HepG2 (cell line): ENCODE data around the gene SEC16A. TPM values are rescaled to one million over a fixed set of nuclear protein-coding genes. Genes with fewer than 3 reads are reported as not detected.

Experiments
- BORCS8-MEF2B ChIP-seq: sonication (generic); formaldehyde crosslinking; IDR thresholded peaks from 2 replicates; pipeline ENCODE4 v1.8.0; 2022; ENCODE audit warnings: mild to moderate bottlenecking, missing genetic modification reagents
- FOXP1 ChIP-seq, 2 experiments: fragments of 450-650 bp in 1 of 2; IDR thresholded peaks; 2 replicates each; pipeline ENCODE4 v1.6.1; 2017 to 2018; ENCODE audit warnings: antibody characterized with exemption in 1 of 2
- KDM3A ChIP-seq: IDR thresholded peaks from 2 replicates; pipeline ENCODE4 v1.6.1; 2018; ENCODE audit warnings: low read depth, missing compliant biosample characterization
- NFKBIZ ChIP-seq: IDR thresholded peaks from 2 replicates; pipeline ENCODE4 v1.6.1; 2018; ENCODE audit warnings: missing genetic modification reagents, missing compliant biosample characterization
- ZNF431 ChIP-seq: sonication (generic); formaldehyde crosslinking; IDR thresholded peaks from 2 replicates; pipeline ENCODE4 v1.9.0; 2022; ENCODE audit warnings: missing genetic modification reagents, low read depth, mild to moderate bottlenecking, borderline replicate concordance
- polyA plus RNA-seq, 8 experiments: library from polyadenylated mRNA; depleted of rRNA in 3 of 8; stranded (reverse) in 7 of 8; unstranded in 1 of 8; fragments of >200 nt; fragmentation: Illumina TruSeq in 4 of 8; extraction: Trizol in 4 of 8; gene quantifications; 2 replicates each; pipeline versions ENCODE4 v1.2.1 to v1.2.3, GENCODE V29; 2011 to 2016; ENCODE audit warnings: low read depth in 4 of 8, missing spikeins in 1 of 8, mixed read lengths in 1 of 8; ENCODE audit not compliant: insufficient read depth in 1 of 8
- total RNA-seq, 5 experiments: library from RNA; depleted of rRNA; stranded (reverse); fragments of >200 nt; fragmentation: Illumina TruSeq; extraction: Trizol; gene quantifications; 2 replicates each; pipeline ENCODE4 v1.2.3, GENCODE V29; 2016; ENCODE audit warnings: low read depth in 1 of 5
- TF ChIP-seq, protein P1 (sequence below): sonication (generic); formaldehyde crosslinking; IDR thresholded peaks from 2 replicates; pipeline ENCODE4 v1.5.1; 2020; ENCODE audit warnings: missing genetic modification reagents, mild to moderate bottlenecking, borderline replicate concordance
- TF ChIP-seq, protein P2 (sequence below): sonication (generic); formaldehyde crosslinking; IDR thresholded peaks from 2 replicates; pipeline ENCODE4 v1.4.0; 2020; ENCODE audit warnings: missing genetic modification reagents
- TF ChIP-seq, protein P3 (sequence below): IDR thresholded peaks from 2 replicates; pipeline ENCODE4 v1.6.1; 2016; ENCODE audit warnings: low read depth, control low read depth
- TF ChIP-seq, protein P4 (sequence below): sonication (generic); formaldehyde crosslinking; IDR thresholded peaks from one replicate; pipeline ENCODE4 v1.5.1; 2020; ENCODE audit warnings: mild to moderate bottlenecking, missing genetic modification reagents; ENCODE audit errors: not compliant biosample characterization

The SEC16A gene
- total and polyA plus RNA-seq, 2 of the 13 experiments (the other 11 are each of a cell fraction or from before 2014, with no cell fraction given), result 15.9 to 18.9 TPM

DNA sequence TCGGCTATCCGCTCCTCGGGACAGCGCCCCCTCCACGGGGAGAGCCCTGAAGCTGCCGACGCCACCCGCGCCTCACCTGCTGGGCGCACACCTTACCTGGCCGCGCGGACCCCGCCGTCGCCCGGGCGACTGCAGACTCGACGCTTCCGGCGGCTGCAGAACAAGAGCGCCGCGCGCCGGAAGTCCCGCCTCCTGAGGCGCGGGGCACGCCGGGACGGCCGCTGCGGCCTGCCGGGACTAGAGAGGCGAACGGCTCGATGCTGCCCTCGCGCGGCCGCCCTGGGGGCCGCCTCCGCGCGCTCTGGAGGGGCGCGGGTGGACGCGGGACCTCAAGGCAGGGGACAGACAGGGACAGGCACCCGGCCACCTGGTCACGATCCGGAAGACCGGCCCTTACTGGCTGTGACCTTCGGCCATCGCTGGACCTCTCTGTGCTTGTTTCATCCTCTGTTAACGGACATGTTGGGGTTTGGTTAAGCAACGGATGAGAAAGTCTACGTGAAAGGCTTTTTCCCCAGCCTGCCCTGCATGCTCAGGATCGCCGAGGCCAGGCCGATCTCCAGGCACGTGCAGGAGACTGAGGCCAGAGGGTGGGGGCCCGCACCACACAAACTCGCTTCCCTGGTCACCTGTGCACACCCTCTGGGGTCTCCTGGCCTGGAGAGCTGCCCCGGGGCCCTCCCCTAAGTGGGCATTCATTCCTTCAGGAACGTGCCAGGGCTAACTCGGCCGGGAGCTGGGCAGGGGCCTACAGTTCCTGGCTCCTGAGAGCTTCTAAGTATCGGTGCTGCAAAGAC is 82.6 kb downstream of the SEC16A start, which contains the start of gene SNAPC4 (continued):
- TF ChIP-seq KDM3A (CRISPR knock-in tag) (0 out of 2 replicates have a peak, but pooled peaks have one; percentile 62), BORCS8-MEF2B (CRISPR knock-in tag) (peak; percentile 58), NFKBIZ (CRISPR knock-in tag) (peak; percentile 45; the same call in 1 of the 2 replicates), ZNF431 (CRISPR knock-in tag) (no peak), FOXP1 (IDR thresholded peaks at IDR 0.05) (no peak), FOXP1 (CRISPR knock-in tag; IDR thresholded peaks at IDR 0.05) (no peak)
- TF ChIP-seq, protein P1, sequence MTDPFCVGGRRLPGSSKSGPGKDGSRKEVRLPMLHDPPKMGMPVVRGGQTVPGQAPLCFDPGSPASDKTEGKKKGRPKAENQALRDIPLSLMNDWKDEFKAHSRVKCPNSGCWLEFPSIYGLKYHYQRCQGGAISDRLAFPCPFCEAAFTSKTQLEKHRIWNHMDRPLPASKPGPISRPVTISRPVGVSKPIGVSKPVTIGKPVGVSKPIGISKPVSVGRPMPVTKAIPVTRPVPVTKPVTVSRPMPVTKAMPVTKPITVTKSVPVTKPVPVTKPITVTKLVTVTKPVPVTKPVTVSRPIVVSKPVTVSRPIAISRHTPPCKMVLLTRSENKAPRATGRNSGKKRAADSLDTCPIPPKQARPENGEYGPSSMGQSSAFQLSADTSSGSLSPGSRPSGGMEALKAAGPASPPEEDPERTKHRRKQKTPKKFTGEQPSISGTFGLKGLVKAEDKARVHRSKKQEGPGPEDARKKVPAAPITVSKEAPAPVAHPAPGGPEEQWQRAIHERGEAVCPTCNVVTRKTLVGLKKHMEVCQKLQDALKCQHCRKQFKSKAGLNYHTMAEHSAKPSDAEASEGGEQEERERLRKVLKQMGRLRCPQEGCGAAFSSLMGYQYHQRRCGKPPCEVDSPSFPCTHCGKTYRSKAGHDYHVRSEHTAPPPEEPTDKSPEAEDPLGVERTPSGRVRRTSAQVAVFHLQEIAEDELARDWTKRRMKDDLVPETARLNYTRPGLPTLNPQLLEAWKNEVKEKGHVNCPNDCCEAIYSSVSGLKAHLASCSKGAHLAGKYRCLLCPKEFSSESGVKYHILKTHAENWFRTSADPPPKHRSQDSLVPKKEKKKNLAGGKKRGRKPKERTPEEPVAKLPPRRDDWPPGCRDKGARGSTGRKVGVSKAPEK, result no peak
- TF ChIP-seq, protein P2, sequence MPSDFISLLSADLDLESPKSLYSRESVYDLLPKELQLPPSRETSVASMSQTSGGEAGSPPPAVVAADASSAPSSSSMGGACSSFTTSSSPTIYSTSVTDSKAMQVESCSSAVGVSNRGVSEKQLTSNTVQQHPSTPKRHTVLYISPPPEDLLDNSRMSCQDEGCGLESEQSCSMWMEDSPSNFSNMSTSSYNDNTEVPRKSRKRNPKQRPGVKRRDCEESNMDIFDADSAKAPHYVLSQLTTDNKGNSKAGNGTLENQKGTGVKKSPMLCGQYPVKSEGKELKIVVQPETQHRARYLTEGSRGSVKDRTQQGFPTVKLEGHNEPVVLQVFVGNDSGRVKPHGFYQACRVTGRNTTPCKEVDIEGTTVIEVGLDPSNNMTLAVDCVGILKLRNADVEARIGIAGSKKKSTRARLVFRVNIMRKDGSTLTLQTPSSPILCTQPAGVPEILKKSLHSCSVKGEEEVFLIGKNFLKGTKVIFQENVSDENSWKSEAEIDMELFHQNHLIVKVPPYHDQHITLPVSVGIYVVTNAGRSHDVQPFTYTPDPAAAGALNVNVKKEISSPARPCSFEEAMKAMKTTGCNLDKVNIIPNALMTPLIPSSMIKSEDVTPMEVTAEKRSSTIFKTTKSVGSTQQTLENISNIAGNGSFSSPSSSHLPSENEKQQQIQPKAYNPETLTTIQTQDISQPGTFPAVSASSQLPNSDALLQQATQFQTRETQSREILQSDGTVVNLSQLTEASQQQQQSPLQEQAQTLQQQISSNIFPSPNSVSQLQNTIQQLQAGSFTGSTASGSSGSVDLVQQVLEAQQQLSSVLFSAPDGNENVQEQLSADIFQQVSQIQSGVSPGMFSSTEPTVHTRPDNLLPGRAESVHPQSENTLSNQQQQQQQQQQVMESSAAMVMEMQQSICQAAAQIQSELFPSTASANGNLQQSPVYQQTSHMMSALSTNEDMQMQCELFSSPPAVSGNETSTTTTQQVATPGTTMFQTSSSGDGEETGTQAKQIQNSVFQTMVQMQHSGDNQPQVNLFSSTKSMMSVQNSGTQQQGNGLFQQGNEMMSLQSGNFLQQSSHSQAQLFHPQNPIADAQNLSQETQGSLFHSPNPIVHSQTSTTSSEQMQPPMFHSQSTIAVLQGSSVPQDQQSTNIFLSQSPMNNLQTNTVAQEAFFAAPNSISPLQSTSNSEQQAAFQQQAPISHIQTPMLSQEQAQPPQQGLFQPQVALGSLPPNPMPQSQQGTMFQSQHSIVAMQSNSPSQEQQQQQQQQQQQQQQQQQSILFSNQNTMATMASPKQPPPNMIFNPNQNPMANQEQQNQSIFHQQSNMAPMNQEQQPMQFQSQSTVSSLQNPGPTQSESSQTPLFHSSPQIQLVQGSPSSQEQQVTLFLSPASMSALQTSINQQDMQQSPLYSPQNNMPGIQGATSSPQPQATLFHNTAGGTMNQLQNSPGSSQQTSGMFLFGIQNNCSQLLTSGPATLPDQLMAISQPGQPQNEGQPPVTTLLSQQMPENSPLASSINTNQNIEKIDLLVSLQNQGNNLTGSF (CRISPR knock-in tag), result no peak
- TF ChIP-seq, protein P3, sequence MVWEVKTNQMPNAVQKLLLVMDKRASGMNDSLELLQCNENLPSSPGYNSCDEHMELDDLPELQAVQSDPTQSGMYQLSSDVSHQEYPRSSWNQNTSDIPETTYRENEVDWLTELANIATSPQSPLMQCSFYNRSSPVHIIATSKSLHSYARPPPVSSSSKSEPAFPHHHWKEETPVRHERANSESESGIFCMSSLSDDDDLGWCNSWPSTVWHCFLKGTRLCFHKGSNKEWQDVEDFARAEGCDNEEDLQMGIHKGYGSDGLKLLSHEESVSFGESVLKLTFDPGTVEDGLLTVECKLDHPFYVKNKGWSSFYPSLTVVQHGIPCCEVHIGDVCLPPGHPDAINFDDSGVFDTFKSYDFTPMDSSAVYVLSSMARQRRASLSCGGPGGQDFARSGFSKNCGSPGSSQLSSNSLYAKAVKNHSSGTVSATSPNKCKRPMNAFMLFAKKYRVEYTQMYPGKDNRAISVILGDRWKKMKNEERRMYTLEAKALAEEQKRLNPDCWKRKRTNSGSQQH (CRISPR knock-in tag), result no peak
- TF ChIP-seq, protein P4, sequence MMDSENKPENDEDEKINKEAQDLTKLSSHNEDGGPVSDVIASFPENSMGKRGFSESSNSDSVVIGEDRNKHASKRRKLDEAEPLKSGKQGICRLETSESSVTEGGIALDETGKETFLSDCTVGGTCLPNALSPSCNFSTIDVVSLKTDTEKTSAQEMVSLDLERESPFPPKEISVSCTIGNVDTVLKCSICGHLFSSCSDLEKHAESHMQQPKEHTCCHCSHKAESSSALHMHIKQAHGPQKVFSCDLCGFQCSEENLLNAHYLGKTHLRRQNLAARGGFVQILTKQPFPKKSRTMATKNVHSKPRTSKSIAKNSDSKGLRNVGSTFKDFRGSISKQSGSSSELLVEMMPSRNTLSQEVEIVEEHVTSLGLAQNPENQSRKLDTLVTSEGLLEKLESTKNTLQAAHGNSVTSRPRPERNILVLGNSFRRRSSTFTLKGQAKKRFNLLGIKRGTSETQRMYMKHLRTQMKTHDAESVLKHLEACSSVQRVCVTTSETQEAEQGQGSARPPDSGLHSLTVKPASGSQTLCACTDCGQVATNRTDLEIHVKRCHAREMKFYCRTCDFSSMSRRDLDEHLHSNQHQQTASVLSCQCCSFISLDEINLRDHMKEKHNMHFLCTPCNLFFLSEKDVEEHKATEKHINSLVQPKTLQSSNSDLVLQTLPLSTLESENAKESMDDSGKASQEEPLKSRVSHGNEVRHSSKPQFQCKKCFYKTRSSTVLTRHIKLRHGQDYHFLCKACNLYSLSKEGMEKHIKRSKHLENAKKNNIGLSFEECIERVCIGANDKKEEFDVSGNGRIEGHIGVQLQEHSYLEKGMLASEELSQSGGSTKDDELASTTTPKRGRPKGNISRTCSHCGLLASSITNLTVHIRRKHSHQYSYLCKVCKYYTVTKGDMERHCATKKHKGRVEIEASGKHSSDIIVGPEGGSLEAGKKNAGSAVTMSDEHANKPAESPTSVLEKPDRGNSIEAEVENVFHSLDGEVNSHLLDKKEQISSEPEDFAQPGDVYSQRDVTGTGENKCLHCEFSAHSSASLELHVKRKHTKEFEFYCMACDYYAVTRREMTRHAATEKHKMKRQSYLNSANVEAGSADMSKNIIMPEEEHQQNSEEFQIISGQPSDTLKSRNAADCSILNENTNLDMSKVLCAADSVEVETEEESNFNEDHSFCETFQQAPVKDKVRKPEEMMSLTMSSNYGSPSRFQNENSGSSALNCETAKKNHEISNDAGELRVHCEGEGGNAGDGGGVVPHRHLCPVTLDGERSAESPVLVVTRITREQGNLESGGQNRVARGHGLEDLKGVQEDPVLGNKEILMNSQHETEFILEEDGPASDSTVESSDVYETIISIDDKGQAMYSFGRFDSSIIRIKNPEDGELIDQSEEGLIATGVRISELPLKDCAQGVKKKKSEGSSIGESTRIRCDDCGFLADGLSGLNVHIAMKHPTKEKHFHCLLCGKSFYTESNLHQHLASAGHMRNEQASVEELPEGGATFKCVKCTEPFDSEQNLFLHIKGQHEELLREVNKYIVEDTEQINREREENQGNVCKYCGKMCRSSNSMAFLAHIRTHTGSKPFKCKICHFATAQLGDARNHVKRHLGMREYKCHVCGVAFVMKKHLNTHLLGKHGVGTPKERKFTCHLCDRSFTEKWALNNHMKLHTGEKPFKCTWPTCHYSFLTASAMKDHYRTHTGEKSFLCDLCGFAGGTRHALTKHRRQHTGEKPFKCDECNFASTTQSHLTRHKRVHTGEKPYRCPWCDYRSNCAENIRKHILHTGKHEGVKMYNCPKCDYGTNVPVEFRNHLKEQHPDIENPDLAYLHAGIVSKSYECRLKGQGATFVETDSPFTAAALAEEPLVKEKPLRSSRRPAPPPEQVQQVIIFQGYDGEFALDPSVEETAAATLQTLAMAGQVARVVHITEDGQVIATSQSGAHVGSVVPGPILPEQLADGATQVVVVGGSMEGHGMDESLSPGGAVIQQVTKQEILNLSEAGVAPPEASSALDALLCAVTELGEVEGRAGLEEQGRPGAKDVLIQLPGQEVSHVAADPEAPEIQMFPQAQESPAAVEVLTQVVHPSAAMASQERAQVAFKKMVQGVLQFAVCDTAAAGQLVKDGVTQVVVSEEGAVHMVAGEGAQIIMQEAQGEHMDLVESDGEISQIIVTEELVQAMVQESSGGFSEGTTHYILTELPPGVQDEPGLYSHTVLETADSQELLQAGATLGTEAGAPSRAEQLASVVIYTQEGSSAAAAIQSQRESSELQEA, result no peak
